SK-N-SH treated with all-trans-retinoic acid at 6 μM for 48 hours (cell line): ENCODE measurements around the gene PSMB3.
A peak's percentile ranks its signal among the peaks of the same experiment; 100 is the strongest.

Experiments used
- ATAC-seq: fragments of 200-7000 bp; cut with Tn5 transposase; 3 replicates; pipeline ENCODE4 v1.9.1; 2020; ENCODE audit warnings: mild to moderate bottlenecking, moderate library complexity
- BACH2 ChIP-seq: fragments of 250-450 bp; sonication (Bioruptor Pico); IDR thresholded peaks from 2 replicates; pipeline ENCODE4 v1.9.0; 2021; ENCODE audit warnings: mild to moderate bottlenecking, borderline replicate concordance
- CREB5 ChIP-seq: fragments of 250-450 bp; sonication (Bioruptor Pico); IDR thresholded peaks from 2 replicates; pipeline ENCODE4 v1.5.1; 2020; ENCODE audit warnings: low read depth, mild to moderate bottlenecking, moderate library complexity
- ESRRG ChIP-seq: fragments of 250-450 bp; sonication (Bioruptor Pico); IDR thresholded peaks from 2 replicates; pipeline ENCODE4 v1.6.1; 2021; ENCODE audit warnings: mild to moderate bottlenecking
- GLIS3 ChIP-seq: fragments of 250-450 bp; sonication (Bioruptor Pico); IDR thresholded peaks from 2 replicates; pipeline ENCODE4 v1.5.0; 2020; ENCODE audit warnings: mild to moderate bottlenecking, moderate library complexity
- ISL1 ChIP-seq: fragments of 250-450 bp; sonication (Bioruptor Pico); IDR thresholded peaks from 2 replicates; pipeline ENCODE4 v2.1.2; 2022; ENCODE audit warnings: mild to moderate bottlenecking, moderate library complexity
- OSR1 ChIP-seq: fragments of 250-450 bp; sonication (Bioruptor Pico); IDR thresholded peaks from 2 replicates; pipeline ENCODE4 v1.8.0; 2022; ENCODE audit warnings: moderate library complexity, mild to moderate bottlenecking, inconsistent platforms
- PATZ1 ChIP-seq: fragments of 250-450 bp; sonication (Bioruptor Pico); IDR thresholded peaks from 2 replicates; pipeline ENCODE4 v1.8.0; 2020; ENCODE audit warnings: mild to moderate bottlenecking, moderate library complexity, borderline replicate concordance
- PPARA ChIP-seq: fragments of 250-450 bp; sonication (Bioruptor Pico); IDR thresholded peaks from 2 replicates; pipeline ENCODE4 v1.5.0; 2020; ENCODE audit warnings: mild to moderate bottlenecking, borderline replicate concordance
- SNAI2 ChIP-seq: fragments of 250-450 bp; sonication (Bioruptor Pico); IDR thresholded peaks from 2 replicates; pipeline ENCODE4 v1.5.0; 2020; ENCODE audit warnings: mild to moderate bottlenecking, moderate library complexity
- TCF4 ChIP-seq: fragments of 250-450 bp; sonication (Bioruptor Pico); IDR thresholded peaks from 2 replicates; pipeline ENCODE4 v1.8.0; 2021; ENCODE audit warnings: mild to moderate bottlenecking, moderate library complexity, borderline replicate concordance
- TOX ChIP-seq: fragments of 250-450 bp; sonication (Bioruptor Pico); IDR thresholded peaks from 2 replicates; pipeline ENCODE4 v1.8.0; 2021; ENCODE audit warnings: mild to moderate bottlenecking, moderate library complexity, borderline replicate concordance
- TSHZ2 ChIP-seq: fragments of 250-450 bp; sonication (Bioruptor Pico); IDR thresholded peaks from 2 replicates; pipeline ENCODE4 v1.5.0; 2020; ENCODE audit warnings: mild to moderate bottlenecking, moderate library complexity
- ZC3H10 ChIP-seq: fragments of 250-450 bp; sonication (Bioruptor Pico); IDR thresholded peaks from 2 replicates; pipeline ENCODE4 v1.5.1; 2021; ENCODE audit warnings: mild to moderate bottlenecking, moderate library complexity
- ZFP3 ChIP-seq: fragments of 250-450 bp; sonication (Bioruptor Pico); IDR thresholded peaks from 2 replicates; pipeline ENCODE4 v1.5.0; 2020; ENCODE audit warnings: mild to moderate bottlenecking, moderate library complexity
- ZFP30 ChIP-seq: fragments of 450-650 bp; formaldehyde crosslinking; IDR thresholded peaks from 2 replicates; pipeline ENCODE4 v1.5.0; 2022; ENCODE audit warnings: mild to moderate bottlenecking, moderate library complexity
- ZNF565 ChIP-seq: fragments of 450-650 bp; formaldehyde crosslinking; conservative IDR thresholded peaks from 2 replicates; pipeline ENCODE4 v1.5.0; 2020; ENCODE audit warnings: low read depth, mild to moderate bottlenecking, moderate library complexity
- ZNF70 ChIP-seq: fragments of 450-650 bp; formaldehyde crosslinking; IDR thresholded peaks from 2 replicates; pipeline ENCODE4 v1.5.0; 2020; ENCODE audit warnings: mild to moderate bottlenecking, moderate library complexity
- ZNF8 ChIP-seq: fragments of 450-650 bp; formaldehyde crosslinking; IDR thresholded peaks from 2 replicates; pipeline ENCODE4 v1.5.0; 2020; ENCODE audit warnings: mild to moderate bottlenecking, moderate library complexity

PSMB3 gene

DNA sequence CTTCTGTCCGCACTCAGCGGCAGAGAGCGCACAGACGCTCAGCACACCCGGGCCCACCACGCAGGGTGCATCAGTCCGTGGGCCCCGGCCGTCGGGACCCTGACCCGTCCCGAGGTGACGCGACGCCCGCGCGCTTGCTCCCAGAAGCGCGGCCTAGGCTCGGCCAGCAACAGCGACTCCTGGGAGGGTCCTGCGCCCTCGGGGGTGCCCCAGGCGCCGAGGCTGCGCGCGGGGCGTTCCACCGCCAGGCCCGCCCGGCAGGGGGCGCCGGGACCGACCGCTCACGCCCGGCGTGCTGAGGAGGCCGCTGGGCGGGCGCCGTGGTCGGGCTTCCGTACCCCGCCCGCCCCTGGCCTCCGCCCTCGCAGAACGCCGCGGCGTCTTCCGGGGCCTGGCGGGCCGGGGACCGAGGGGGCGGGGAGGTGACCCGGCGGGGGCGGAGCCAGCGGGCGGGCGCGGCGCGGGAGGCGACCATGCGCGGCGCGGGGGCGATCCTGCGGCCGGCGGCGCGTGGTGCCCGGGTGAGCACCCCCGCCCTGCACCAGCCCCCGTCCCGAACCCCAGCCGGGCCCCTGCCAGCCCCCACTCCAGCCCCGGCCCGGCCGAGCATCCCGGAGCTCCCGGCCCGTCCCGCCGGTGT lies 22.5 kb upstream of the PSMB3 start, which contains the start of gene CISD3:
Gene CISD3 (plus strand): TSS at position 456 of the 640 bp plus-strand sequence. CDS start 18 bp downstream, at position 474.
- TF ChIP-seq BACH2 (CRISPR knock-in tag) (no peak), TOX (no peak), ZFP3 (CRISPR knock-in tag) (0 out of 2 replicates have a peak, but pooled peaks have one; percentile 41), SNAI2 (CRISPR knock-in tag) (no peak), GLIS3 (CRISPR knock-in tag) (peak; percentile 80; the same call in 1 of the 2 replicates), ZC3H10 (CRISPR knock-in tag) (peak; percentile 58; the same call in 1 of the 2 replicates), TSHZ2 (CRISPR knock-in tag) (peak; percentile 67; the same call in 1 of the 2 replicates), OSR1 (CRISPR knock-in tag) (no peak), ZNF565 (CRISPR knock-in tag) (no peak)
- TF ChIP-seq, all 23 proteins: peak for 4
- peak; percentile 76 for ATAC-seq

DNA sequence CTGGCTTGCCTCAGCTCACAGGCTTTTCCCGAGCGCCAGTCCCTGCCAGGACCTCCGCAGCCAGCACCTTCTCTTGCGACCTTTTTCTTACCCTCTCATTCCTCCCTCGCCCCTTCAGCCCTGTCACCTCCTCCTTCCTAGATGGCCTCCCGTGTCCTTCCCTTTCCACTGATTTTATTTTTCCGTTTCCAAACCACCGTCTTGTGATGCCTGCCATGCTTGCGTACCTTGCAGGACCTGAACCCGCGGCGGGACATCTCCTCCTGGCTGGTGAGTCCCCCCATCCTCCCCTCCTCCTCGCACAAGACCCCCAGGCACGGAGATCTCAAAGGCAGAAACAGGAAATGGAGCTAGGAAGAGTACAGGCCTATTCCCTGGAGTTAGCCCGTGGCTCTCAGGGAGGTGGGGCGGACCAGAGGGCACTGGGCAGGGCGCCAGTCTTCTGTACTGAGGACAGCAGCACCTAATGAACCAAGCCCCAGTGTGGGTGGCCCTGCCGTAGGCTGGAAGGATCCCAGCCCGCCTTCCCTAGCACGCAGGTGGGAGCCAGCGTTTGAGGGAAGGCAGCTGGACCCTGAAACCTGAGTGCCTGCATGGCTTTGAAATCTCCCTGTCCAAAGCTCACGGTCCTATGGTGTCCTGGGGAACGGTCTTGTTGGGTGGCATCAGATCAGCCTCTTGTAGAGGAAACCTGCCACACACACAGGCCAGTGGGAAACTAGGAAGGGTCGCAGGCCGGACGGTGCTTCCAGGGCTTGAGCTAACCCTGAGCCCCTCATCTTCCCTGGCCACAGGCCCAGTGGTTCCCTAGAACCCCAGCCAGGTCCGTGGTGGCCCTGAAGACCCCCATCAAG lies 21.8 kb upstream of the PSMB3 start:
- TF ChIP-seq ZNF565 (CRISPR knock-in tag) (no peak), PPARA (CRISPR knock-in tag) (no peak)
- ATAC-seq, result peak; percentile 53

DNA sequence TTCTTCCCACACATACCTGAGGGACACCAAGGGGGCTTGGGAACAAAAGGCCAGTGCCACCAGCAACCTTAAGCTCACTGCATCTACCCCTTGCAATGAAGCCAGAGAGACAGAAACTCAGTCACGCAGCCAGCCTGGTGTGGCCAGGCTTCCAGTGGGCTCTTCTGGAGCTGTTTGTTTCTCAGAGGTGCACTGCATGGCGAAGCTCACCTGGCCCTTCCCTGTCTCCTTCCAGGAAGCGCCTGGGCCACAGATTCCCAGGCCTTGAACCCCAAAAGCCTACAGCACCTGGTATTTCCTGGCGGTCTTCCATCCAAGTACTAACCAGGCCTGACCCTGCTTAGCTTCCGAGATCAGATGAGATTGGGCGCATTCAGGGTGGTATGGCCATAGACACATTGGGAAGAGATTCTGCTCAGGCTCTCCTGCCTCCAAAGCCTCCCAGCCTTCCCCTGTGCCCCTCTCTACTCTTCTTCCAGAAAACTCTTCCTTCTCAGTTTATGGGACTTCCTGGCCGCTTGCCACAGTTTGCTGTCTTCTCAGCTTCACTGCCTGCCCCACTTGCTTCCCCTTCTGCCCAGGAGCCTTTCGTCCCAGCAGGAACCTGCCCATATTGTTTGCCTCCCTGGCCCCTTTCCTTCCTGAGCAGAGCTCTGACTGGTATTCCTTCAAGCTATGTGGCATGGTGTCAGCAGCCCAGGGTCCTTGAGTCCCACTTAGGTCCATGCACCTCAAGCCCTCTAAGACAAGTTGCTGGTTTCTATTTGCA lies 20.8 kb upstream of the PSMB3 start:
- TF ChIP-seq TSHZ2 (CRISPR knock-in tag) (no peak), CREB5 (CRISPR knock-in tag) (no peak), TCF4 (no peak), ZNF565 (CRISPR knock-in tag) (no peak), ISL1 (CRISPR knock-in tag) (no peak), ZFP30 (no peak), ZNF70 (CRISPR knock-in tag) (no peak), TOX (no peak), GLIS3 (CRISPR knock-in tag) (no peak), ZNF8 (CRISPR knock-in tag) (no peak), ESRRG (no peak), PATZ1 (no peak), OSR1 (CRISPR knock-in tag) (no peak)
- no peak for ATAC-seq
